Activated T-cell treated with anti-CD3 and anti-CD28 coated beads for 48 hours (primary cell): ENCODE measurements around the gene MYH11.
"Not testable (repeated sequence)": the region's sequence is repeated elsewhere in the genome, so short reads cannot be mapped to it uniquely, and the experiment has no call there.

ENCODE experiments used
- DNase-seq: peaks from one replicate; pipeline ENCODE4 v3.0.0-alpha.2; 2020; ENCODE audit warnings: low read depth

MYH11 gene

DNA sequence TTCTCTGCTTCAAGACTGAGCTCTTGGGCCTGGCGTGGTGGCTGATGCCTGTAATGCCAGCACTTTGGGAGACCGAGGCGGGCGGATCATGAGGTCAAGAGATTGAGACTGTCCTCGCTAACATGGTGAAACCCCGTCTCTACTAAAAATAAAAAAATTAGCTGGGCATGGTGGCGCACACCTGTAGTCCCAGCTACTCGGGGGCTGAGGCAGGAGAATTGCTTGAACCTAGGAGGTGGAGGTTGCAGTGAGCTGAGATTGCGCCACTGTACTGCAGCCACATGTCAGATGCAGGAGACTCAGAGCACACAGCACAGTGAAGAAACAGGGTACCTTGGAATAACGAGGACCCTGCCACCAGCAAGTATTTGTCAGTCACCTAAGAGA, 184.7 kb downstream of the MYH11 start:
- not testable (repeated sequence) for DNase-seq

DNA sequence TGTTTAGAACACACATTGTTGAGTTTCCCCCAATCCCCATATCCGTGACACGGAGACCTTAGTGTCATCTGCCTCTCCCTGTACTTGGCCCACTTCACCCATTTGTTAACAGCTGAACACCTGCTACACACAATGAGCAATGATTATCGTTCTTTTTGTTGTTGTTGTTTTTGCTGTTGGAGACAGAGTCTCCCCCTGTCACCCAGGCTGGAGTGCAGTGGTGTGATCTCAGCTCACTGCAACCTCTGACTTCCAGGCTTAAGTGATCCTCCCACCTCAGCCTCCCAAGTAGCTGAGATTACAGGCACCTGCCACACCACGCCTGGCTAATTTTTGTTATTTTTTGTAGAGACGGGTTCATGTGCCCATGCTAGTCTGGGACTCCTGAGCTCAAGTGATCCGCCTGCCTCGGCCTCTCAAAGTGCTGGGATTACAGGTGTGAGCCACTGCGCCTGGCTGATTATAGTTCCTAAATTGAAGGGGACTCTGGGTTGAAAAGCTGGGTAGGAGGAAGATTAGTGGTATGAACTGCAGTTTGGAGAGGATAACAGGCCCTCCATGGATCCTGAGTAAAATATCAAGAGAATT, 185.2 kb downstream of the MYH11 start:
- DNase-seq: no peak

DNA sequence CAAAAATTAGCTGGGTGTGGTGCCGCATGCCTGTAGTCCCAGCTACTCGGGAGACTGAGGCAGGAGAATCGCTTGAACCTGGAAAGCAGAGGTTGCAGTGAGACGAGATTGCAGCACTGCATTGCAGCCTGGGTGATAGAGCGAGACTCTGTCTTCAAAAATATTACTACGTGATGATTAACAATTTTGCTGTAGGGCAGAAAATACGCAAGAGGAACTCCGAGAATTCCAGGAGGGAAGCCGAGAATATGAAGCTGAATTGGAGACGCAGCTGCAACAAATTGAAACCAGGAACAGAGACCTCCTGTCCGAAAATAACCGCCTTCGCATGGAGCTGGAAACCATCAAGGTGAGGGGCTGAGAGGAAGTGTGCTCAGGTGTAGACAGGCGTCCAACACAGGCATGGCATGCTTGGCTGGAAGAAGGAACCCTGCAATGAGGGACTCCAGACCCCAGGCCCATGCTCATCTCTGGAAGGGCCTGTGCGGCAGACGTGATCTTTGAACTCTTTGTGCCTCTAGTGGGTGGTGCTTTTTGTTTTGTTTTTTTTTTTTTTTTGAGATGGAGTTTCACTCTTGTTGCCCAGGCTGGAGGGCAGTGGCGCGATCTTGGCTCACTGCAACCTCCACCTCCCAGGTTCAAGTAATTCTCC, 189.6 kb downstream of the MYH11 start:
- no peak for DNase-seq

DNA sequence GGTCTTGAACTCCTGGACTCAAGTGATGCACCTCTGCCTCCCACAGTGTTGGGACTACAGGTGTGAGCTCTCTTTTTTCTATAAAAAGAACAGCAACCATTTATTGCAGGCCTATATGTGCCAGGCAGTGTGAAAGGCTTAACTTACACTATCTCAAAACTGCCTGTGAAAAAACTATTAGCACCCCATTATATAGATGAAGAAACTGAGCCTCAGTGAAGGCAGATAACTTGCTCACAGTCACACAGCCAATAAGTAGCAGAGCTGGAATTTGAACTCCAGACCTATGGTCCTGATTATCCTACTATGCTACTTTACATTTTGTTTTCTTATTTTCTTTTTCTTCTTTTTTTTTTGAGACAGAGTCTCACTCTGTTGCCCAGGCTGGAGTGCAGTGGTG, 191.7 kb downstream of the MYH11 start:
- no peak for DNase-seq

DNA sequence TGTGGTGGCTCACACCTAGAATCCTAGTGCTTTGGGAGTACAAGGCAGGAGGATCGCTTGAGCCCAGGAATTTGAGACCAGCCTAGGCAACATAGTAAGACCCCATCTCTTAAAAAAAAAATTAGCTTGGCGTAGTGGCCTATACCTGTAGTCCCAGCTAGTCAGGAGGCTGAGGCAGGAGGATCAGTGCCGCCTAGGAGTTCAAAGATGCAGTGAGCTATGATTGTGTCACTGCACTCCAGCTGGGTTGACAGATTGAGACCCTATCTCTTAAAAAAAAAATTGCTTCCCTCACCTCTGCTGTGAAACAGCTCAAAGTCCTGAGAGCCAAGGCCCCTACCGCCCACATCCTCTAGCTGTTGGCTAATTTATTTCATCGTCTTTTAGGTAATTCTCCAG, 196.6 kb downstream of the MYH11 start:
- no peak for DNase-seq

DNA sequence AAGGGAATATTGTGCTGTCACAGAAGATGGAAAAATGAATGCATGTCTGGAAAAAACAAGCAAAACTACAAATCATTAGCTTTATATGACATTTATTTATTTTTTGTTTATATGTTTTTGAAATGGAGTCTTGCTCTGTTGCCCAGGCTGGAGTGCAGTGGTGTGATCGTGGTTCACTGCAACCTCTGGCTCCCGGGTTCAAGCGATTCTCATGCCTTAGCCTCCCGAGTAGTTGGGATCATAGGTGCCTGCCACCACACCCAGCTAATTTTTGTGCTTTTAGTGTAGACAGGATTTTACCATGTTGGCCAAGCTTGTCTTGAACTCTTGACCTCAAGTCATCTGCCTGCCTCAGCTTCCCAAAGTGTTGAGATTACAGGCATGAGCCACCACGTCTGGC, 198.3 kb downstream of the MYH11 start:
- DNase-seq: no peak

DNA sequence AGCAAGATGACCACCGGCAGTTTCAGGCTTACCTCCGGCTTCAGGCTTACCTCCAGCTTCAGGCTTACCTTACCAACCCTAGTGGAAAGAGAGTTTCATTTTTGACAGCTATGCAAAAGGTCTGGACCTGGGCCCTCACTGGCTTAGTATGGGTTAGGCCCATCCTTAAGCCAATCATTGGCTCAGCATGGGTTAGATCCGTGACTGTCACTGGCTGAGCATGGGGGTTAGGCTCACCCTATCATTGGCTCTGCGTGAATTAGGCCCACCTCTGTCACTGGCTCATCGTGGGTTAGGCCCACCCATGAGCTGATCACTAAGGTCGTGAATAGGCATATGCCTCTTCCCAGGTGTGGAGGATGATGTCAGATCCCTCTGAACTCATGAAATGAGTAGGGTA, 198.7 kb downstream of the MYH11 start:
- DNase-seq: no peak

DNA sequence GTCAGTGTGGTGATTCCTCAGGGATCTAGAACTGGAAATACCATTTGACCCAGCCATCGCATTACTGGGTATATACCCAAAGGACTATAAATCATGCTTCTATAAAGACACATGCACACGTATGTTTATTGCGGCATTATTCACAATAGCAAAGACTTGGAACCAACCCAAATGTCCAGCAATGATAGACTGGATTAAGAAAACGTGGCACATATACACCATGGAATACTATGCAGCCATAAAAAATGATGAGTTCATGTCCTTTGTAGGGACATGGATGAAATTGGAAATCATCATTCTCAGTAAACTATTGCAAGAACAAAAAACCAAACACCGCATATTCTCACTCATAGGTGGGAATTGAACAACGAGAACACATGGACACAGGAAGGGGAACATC, 201.3 kb downstream of the MYH11 start:
- not testable (repeated sequence) for DNase-seq

DNA sequence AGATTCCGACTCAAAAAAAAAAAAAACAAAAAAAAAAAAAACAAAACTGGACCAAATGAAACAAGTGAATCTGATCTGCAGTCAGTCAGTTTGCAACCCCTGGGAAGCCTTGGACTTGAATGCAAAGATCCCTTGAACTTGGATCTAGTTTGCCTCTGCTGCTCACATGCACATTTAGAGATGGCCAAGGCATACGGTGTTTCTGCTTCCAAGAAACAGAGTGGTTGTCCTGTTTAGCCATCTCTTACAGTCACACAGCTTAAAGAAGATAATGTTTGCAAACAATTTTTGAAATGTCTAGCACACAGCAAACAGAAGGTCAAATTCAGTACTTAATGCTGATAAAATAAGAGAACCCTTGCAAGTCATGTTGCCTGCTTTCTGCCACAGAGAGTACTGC, 202.2 kb downstream of the MYH11 start:
- no peak for DNase-seq

DNA sequence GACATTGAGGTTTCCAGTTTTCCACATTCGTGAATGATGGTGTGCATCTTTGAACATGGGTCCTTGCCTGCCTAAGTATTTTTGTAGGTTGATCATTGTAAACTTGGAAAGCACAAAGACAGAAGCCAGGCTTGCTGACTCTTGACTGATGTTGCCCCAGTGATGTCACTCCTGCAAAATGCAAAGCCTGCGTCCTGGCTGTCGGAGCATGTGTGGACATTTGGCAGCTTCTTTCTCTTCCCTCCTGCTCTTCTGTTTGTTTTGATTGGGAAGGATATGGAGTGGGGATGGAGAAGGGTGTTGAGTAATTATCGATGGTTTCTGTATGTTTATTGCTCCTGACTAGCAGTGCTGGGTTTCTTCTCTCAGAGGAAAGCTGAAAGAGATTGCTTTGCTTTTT, 203.6 kb downstream of the MYH11 start:
- no peak for DNase-seq
